Ascending aorta (tissue), 2 donors: Measurements from ENCODE around the gene FEN1. TPM values are rescaled to one million over a fixed set of nuclear protein-coding genes. Genes with fewer than 3 reads are reported as not detected.

Experiments
- DNase-seq, 2 donors: peaks; one replicate each; pipeline ENCODE4 v3.0.0-alpha.2; 2019; ENCODE audit warnings: low spot score in 2 of 2
- H3K27ac ChIP-seq, 2 donors: fragments of 200-600 bp; sonication (generic); one replicate each; pipeline ENCODE4 v1.5.1; 2016 to 2017; ENCODE audit warnings: mild to moderate bottlenecking in 1 of 2
- H3K27me3 ChIP-seq: fragments of 200-600 bp; sonication (generic); one replicate; pipeline ENCODE4 v1.5.1; 2017
- H3K36me3 ChIP-seq, 2 donors: fragments of 200-600 bp; sonication (generic); one replicate each; pipeline ENCODE4 v1.5.1; 2016
- H3K4me1 ChIP-seq, 2 donors: fragments of 200-600 bp; sonication (generic); one replicate each; pipeline ENCODE4 v1.5.1; 2016 to 2017; ENCODE audit warnings: mild to moderate bottlenecking in 1 of 2
- H3K4me3 ChIP-seq, 2 donors: fragments of 200-600 bp; sonication (generic); one replicate each; pipeline ENCODE4 v1.5.1; 2016 to 2017; ENCODE audit warnings: mild to moderate bottlenecking in 1 of 2
- H3K9me3 ChIP-seq, 2 donors: fragments of 200-600 bp; sonication (generic); one replicate each; pipeline ENCODE4 v1.5.1; 2016
- intact Hi-C: fragments of 100-400 bp; cut with DNase I; formaldehyde crosslinking; loops from one replicate; pipeline ENCODE4 v1.15.1; 2023
- total RNA-seq: library from RNA; depleted of rRNA; stranded (reverse); fragments of >200 nt; gene quantifications from one replicate; pipeline ENCODE4 v1.1.0, GENCODE V29; 2016
- TF ChIP-seq, protein P1 (sequence below), 3 experiments: fragments of 200-600 bp in 2 of 3; fragments of 450-650 bp in 1 of 3; sonication (generic) in 2 of 3; IDR thresholded peaks; one replicate each; pipeline ENCODE4 v1.5.1; 2016 to 2019; ENCODE audit warnings: antibody characterized with exemption in 3 of 3, mild to moderate bottlenecking in 1 of 3, moderate library complexity in 1 of 3

The FEN1 gene
- total RNA-seq, 1 donor from 2014 or later: 1.5 TPM

DNA sequence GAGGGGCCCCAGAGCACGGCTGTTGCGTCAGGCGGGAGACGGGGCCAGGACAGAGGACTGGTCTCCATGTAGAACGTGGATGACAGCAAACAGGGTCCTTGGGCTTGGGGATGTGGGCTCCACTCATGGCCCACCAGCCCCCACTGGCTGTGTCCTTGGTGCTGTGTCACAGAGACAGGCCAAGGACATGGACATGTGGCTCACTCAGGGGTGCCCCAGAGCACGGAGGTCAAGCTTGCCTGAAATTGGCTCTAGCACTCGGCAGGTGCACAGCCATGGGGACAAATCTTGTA lies 49.8 kb downstream of the FEN1 start:
- no peak overlapping the region for H3K27ac ChIP-seq
- no peaks in the 10 kb centered on the region for H3K9me3 ChIP-seq
- peaks cover 47 to 70% of the 10 kb centered on the region in 2 donors for H3K36me3 ChIP-seq
- TF ChIP-seq, protein P1, sequence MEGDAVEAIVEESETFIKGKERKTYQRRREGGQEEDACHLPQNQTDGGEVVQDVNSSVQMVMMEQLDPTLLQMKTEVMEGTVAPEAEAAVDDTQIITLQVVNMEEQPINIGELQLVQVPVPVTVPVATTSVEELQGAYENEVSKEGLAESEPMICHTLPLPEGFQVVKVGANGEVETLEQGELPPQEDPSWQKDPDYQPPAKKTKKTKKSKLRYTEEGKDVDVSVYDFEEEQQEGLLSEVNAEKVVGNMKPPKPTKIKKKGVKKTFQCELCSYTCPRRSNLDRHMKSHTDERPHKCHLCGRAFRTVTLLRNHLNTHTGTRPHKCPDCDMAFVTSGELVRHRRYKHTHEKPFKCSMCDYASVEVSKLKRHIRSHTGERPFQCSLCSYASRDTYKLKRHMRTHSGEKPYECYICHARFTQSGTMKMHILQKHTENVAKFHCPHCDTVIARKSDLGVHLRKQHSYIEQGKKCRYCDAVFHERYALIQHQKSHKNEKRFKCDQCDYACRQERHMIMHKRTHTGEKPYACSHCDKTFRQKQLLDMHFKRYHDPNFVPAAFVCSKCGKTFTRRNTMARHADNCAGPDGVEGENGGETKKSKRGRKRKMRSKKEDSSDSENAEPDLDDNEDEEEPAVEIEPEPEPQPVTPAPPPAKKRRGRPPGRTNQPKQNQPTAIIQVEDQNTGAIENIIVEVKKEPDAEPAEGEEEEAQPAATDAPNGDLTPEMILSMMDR (IDR thresholded peaks at IDR 0.05): no peak
- intact Hi-C loops: no loop called here
- no peaks in the 10 kb centered on the region for H3K27me3 ChIP-seq
- no peak overlapping the region for H3K4me3 ChIP-seq
- no peaks in the 10 kb centered on the region for H3K4me1 ChIP-seq
- no peak for DNase-seq

DNA sequence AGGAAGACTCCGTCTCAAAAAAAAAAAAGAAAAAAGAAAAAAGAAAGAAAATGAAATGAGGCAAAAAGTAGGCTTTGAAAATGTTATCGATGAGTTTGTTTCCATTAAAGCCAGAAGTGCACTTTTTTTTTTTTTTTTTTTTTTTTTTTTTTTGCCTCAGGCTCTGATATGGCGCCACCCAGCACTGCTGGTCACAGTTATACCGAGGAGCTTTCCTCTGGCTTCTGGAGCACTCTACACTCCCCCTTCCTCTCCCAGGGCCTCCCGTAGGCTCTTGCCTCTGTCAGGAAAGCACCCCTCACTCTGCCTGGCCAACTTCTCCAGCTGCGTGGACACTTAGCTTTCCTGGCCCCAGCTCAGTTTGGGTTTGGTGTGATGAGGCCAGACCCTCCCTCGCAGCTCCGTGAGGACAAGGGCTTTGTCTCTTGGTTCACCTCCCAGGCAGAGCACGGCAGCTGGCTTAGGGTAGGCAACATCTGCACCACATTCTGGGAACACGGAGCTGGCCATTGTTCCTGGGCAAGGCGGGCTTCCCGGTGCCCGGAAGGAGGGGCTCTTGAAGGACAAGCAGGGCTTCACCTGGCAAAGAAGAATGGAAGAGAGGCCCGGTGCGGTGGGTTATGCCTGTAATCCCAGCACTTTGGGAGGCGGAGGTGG lies 52.3 kb downstream of the FEN1 start:
- TF ChIP-seq, protein P1 (IDR thresholded peaks at IDR 0.05): no peak
- no peaks in the 10 kb centered on the region for H3K9me3 ChIP-seq
- H3K27me3 ChIP-seq: no peaks in the 10 kb centered on the region
- no peak overlapping the region for H3K27ac ChIP-seq
- H3K36me3 ChIP-seq: peaks cover 56 to 78% of the 10 kb centered on the region in 2 donors
- H3K4me1 ChIP-seq: no peaks in the 10 kb centered on the region
- no peak overlapping the region for H3K4me3 ChIP-seq
- no peak for DNase-seq
- intact Hi-C loops: no loop called here

DNA sequence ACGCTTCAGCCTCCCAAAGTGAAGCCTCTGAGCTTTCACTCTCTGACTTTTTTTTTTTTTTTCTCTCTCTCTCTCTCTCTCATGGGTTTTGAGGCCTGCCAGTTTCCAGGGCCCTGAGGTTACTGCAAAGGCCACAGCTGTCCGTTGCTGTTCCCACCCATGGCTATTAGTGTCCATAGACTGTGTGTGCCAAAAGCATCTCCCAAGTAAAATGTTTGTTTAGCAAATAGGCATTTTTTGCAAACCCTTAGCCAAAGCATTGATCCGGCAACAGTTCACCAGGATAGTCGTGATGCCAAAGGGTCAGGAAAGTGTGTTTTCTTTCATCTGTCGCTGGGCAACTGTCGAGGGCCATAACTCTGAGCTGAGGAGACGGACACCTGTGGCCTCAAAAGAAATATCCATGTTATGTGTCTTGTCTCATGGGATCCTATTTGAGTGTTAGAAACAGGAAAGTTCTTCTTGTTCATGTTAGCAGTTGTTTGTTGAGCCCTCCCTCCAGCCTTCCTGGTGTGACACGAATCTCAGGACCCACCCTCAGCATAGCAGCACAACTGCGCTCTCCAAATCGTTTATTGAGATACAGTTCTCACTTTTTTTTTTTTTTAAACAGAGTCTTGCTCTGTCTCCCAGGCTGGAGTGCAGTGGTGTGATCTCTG lies 53.8 kb downstream of the FEN1 start:
- peaks cover 41 to 67% of the 10 kb centered on the region in 2 donors for H3K36me3 ChIP-seq
- intact Hi-C loops: no loop called here

More for the DNA sequence above, 53.8 kb downstream of the FEN1 start:
- DNase-seq: no peak
- TF ChIP-seq, protein P1 (IDR thresholded peaks at IDR 0.05): no peak
- Histone ChIP-seq H3K4me3 (no peak overlapping the region), H3K9me3 (no peaks in the 10 kb centered on the region), H3K27me3 (no peaks in the 10 kb centered on the region), H3K27ac (no peak overlapping the region), H3K4me1 (peaks cover 0 to 9% of the 10 kb centered on the region in 2 donors)

Other genes starting within 250 kb of the FEN1 start
- 1.8 TPM for gene SYT7, start 211.8 kb upstream of the FEN1 start, total RNA-seq
- 5.3 TPM for gene DAGLA, start 112.5 kb upstream of the FEN1 start, total RNA-seq
- not detected for gene MYRF, start 40.3 kb upstream of the FEN1 start, total RNA-seq
- 26.4 TPM for gene TMEM258, start 312 bp upstream of the FEN1 start, total RNA-seq
- 47.1 TPM for gene FADS1, start 24.1 kb downstream of the FEN1 start, total RNA-seq
- gene FADS2, start 35.4 kb downstream of the FEN1 start, total RNA-seq: 37.6 TPM
- 191 TPM for gene FADS3, start 98.6 kb downstream of the FEN1 start, total RNA-seq
- 23.2 TPM for gene RAB3IL1, start 124.7 kb downstream of the FEN1 start, total RNA-seq
- gene BEST1, start 157.4 kb downstream of the FEN1 start, total RNA-seq: 30.9 TPM
- 2,353 TPM for gene FTH1, start 174.7 kb downstream of the FEN1 start, total RNA-seq